ENCODE data around the gene SOX9.
"Not testable (repeated sequence)": the region's sequence is repeated elsewhere in the genome, so short reads cannot be mapped to it uniquely, and the experiment has no call there.

- TF ChIP-seq ZNF384 (IDR thresholded peaks at IDR 0.05); BHLHE40 (IDR thresholded peaks at IDR 0.05; ENCODE audit: borderline replicate concordance); SUZ12 (IDR thresholded peaks at IDR 0.05); CTBP1 (IDR thresholded peaks at IDR 0.05; ENCODE audit: borderline replicate concordance); FOXM1 (IDR thresholded peaks at IDR 0.05; ENCODE audit: borderline replicate concordance); ARNT (IDR thresholded peaks at IDR 0.05); L3MBTL2 (conservative IDR thresholded peaks at IDR 0.05); ELF4 (IDR thresholded peaks at IDR 0.05); FOXA1 (IDR thresholded peaks at IDR 0.05): not testable (repeated sequence)
Observed at GRCh38 chr17:72142097-72142496, 21.3 kb downstream of the SOX9 start.
